Subcutaneous adipose tissue (tissue), 4 donors: ENCODE results near the gene TAMALIN. TPM values are rescaled to one million over a fixed set of nuclear protein-coding genes. Genes with fewer than 3 reads are reported as not detected.

Experiments
- CTCF ChIP-seq: fragments of 450-650 bp; IDR thresholded peaks from one replicate; pipeline ENCODE4 v1.5.1; 2016; ENCODE audit warnings: low read depth, mild to moderate bottlenecking, control low read depth, antibody characterized with exemption, moderate library complexity
- total RNA-seq, 4 donors: library from RNA; depleted of rRNA; stranded (reverse); fragments of >200 nt; gene quantifications; one replicate each; pipeline ENCODE4 v1.1.0, GENCODE V29; 2016

Gene TAMALIN
- total RNA-seq, 4 donors from 2014 or later, result 9.0 to 64.6 (median 20.1) TPM

GRCh38 chr12:51974646-51975045 lies 32.1 kb upstream of the TAMALIN start:
- TF ChIP-seq CTCF, result no peak

- no peak for TF ChIP-seq CTCF
These were observed 31.6 kb upstream of the TAMALIN start for GRCh38 chr12:51975196-51975595.

- no peak for TF ChIP-seq CTCF
These were observed 30.2 kb upstream of the TAMALIN start for GRCh38 chr12:51976376-51977160.

- no peak for TF ChIP-seq CTCF
These were observed 29.4 kb upstream of the TAMALIN start for GRCh38 chr12:51977320-51977753.

GRCh38 chr12:51980051-51980808 lies 26.5 kb upstream of the TAMALIN start:
- TF ChIP-seq CTCF, result no peak

- no peak for TF ChIP-seq CTCF
These were observed 26.0 kb upstream of the TAMALIN start for GRCh38 chr12:51980809-51981127.

- no peak for TF ChIP-seq CTCF
These were observed 22.1 kb upstream of the TAMALIN start for GRCh38 chr12:51984657-51985056.
